Activated T-helper 1 cell treated with anti-CD3 and anti-CD28 coated beads, Interleukin-12 subunit alpha, Interleukin-12 subunit beta, Interleukin-2, Interleukin-4 antibody, amounts not matched to agents 30 ng/mL and 10 ng/mL and 1 ng/mL, durations not matched to agents 14 hours and 24 hours and 36 hours (primary cell): Measurements from ENCODE around the gene ORAI1. TPM values are rescaled to one million over a fixed set of nuclear protein-coding genes. Genes with fewer than 3 reads are reported as not detected.

ENCODE experiments used
- DNase-seq: peaks from one replicate; pipeline ENCODE4 v3.0.0; 2021; ENCODE audit warnings: low spot score
- H3K27ac Mint-ChIP-seq: one replicate; pipeline ENCODE4 v1.8.0; 2021; ENCODE audit warnings: mild to moderate bottlenecking, mixed read lengths
- H3K27me3 Mint-ChIP-seq: one replicate; pipeline ENCODE4 v1.8.0; 2022; ENCODE audit warnings: mild to moderate bottlenecking, moderate library complexity, mixed read lengths; ENCODE audit not compliant: insufficient read depth
- H3K36me3 Mint-ChIP-seq: one replicate; pipeline ENCODE4 v1.8.0; 2021; ENCODE audit warnings: low read depth, mixed read lengths
- H3K4me1 Mint-ChIP-seq: one replicate; pipeline ENCODE4 v1.8.0; 2021; ENCODE audit warnings: low read depth, mixed read lengths
- H3K4me3 Mint-ChIP-seq: one replicate; pipeline ENCODE4 v1.8.0; 2021; ENCODE audit warnings: mild to moderate bottlenecking, moderate library complexity, mixed read lengths
- H3K9me3 Mint-ChIP-seq: one replicate; pipeline ENCODE4 v1.8.0; 2021; ENCODE audit warnings: mixed read lengths
- intact Hi-C: fragments of 100-400 bp; cut with micrococcal nuclease; formaldehyde crosslinking; loops from one replicate; pipeline ENCODE4 v1.15.1; 2024
- total RNA-seq: library from RNA; stranded (reverse); gene quantifications from 2 replicates; pipeline ENCODE4 v1.2.3, GENCODE V29; 2022

The ORAI1 gene
- total RNA-seq: 61.5 and 67.0 TPM in 2 replicates

GRCh38 chr12:121626087-121626852 lies at the start of gene ORAI1:
TSS of gene ORAI1 (plus strand) at chr12:121626530.
- Mint-ChIP-seq H3K27me3 (no peaks in the 10 kb centered on the region), H3K27ac (peak within 1 kb of the TSS; percentile 95), H3K36me3 (peaks cover 29% of the 10 kb centered on the region), H3K9me3 (no peaks in the 10 kb centered on the region), H3K4me3 (peak within 1 kb of the TSS; percentile 92), H3K4me1 (peaks cover 49% of the 10 kb centered on the region)
- intact Hi-C loops: loop anchor here (1.0 to 5.0 kb wide), 7 partner anchors 86 to 1309 kb away; partner anchors contain the start of genes ANAPC5, CAMKK2, P2RX4 and TMEM120B
- peak; percentile 96 for DNase-seq

GRCh38 chr12:121576851-121577391 lies 49.4 kb upstream of the ORAI1 start:
- H3K9me3 Mint-ChIP-seq: no peaks in the 10 kb centered on the region
- intact Hi-C loops: no loop called here
- peak overlapping the region; percentile 63 for H3K27ac Mint-ChIP-seq
- H3K4me3 Mint-ChIP-seq: peak overlapping the region; percentile 75
- DNase-seq: no peak
- peaks cover 19% of the 10 kb centered on the region for H3K36me3 Mint-ChIP-seq
- H3K27me3 Mint-ChIP-seq: no peaks in the 10 kb centered on the region
- H3K4me1 Mint-ChIP-seq: peaks cover 24% of the 10 kb centered on the region

GRCh38 chr12:121577443-121578180 lies 48.7 kb upstream of the ORAI1 start:
- Mint-ChIP-seq H3K9me3 (no peaks in the 10 kb centered on the region), H3K27ac (peak overlapping the region; percentile 63), H3K4me3 (peak overlapping the region; percentile 75), H3K4me1 (peaks cover 29% of the 10 kb centered on the region), H3K27me3 (no peaks in the 10 kb centered on the region), H3K36me3 (peaks cover 15% of the 10 kb centered on the region)
- intact Hi-C loops: no loop called here
- no peak for DNase-seq

- intact Hi-C loops: no loop called here
- H3K36me3 Mint-ChIP-seq: peaks cover 15% of the 10 kb centered on the region
- no peak for DNase-seq
These were observed 47.8 kb upstream of the ORAI1 start for GRCh38 chr12:121578230-121579189.

GRCh38 chr12:121579190-121579791 lies 47.0 kb upstream of the ORAI1 start:
- peak overlapping the region; percentile 100 for H3K27ac Mint-ChIP-seq
- peak overlapping the region; percentile 98 for H3K4me3 Mint-ChIP-seq
- intact Hi-C loops: no loop called here
- DNase-seq: peak; percentile 22
- H3K27me3 Mint-ChIP-seq: no peaks in the 10 kb centered on the region
- H3K36me3 Mint-ChIP-seq: peaks cover 11% of the 10 kb centered on the region
- peaks cover 40% of the 10 kb centered on the region for H3K4me1 Mint-ChIP-seq
- no peaks in the 10 kb centered on the region for H3K9me3 Mint-ChIP-seq

More at GRCh38 chr12:121578230-121579189, 47.8 kb upstream of the ORAI1 start:
- Mint-ChIP-seq H3K4me3 (peak overlapping the region; percentile 98), H3K27me3 (no peaks in the 10 kb centered on the region), H3K9me3 (no peaks in the 10 kb centered on the region), H3K27ac (peak overlapping the region; percentile 61), H3K4me1 (peaks cover 35% of the 10 kb centered on the region)

GRCh38 chr12:121579981-121580868 lies 46.1 kb upstream of the ORAI1 start:
- Mint-ChIP-seq H3K4me1 (peaks cover 40% of the 10 kb centered on the region), H3K36me3 (peaks cover 7% of the 10 kb centered on the region), H3K27ac (peak overlapping the region; percentile 100), H3K9me3 (no peaks in the 10 kb centered on the region), H3K27me3 (no peaks in the 10 kb centered on the region), H3K4me3 (peak overlapping the region; percentile 98)
- intact Hi-C loops: loop anchor here (1.0 to 5.0 kb wide), 4 partner anchors 10 to 308 kb away; partner anchors contain the start of gene PSMD9
- peak; percentile 67 for DNase-seq

- H3K4me1 Mint-ChIP-seq: peaks cover 40% of the 10 kb centered on the region
- peaks cover 5% of the 10 kb centered on the region for H3K36me3 Mint-ChIP-seq
- DNase-seq: peak; percentile 18
- H3K27ac Mint-ChIP-seq: peak within 1 kb of the TSS; percentile 100
- no peaks in the 10 kb centered on the region for H3K9me3 Mint-ChIP-seq
- peak within 1 kb of the TSS; percentile 98 for H3K4me3 Mint-ChIP-seq
- no peaks in the 10 kb centered on the region for H3K27me3 Mint-ChIP-seq
- intact Hi-C loops: loop anchor here (1.0 to 5.0 kb wide), 6 partner anchors 9 to 307 kb away; partner anchors contain the start of gene PSMD9
These were observed 45.2 kb upstream of the ORAI1 start, which contains the start of gene KDM2B for GRCh38 chr12:121580959-121581685. TSS of gene KDM2B (minus strand) at chr12:121581023. CDS start at chr12:121580911, 112 bp downstream.

- no peaks in the 10 kb centered on the region for H3K9me3 Mint-ChIP-seq
- peaks cover 5% of the 10 kb centered on the region for H3K36me3 Mint-ChIP-seq
- no peaks in the 10 kb centered on the region for H3K27me3 Mint-ChIP-seq
- peak overlapping the region; percentile 98 for H3K4me3 Mint-ChIP-seq
- DNase-seq: no peak
- peaks cover 40% of the 10 kb centered on the region for H3K4me1 Mint-ChIP-seq
- peak overlapping the region; percentile 94 for H3K27ac Mint-ChIP-seq
- intact Hi-C loops: loop anchor here (1.0 to 5.0 kb wide), 3 partner anchors 45 to 90 kb away; no protein-coding TSS in a partner anchor
These were observed 44.5 kb upstream of the ORAI1 start for GRCh38 chr12:121581686-121582429.

GRCh38 chr12:121582583-121583333 lies 43.6 kb upstream of the ORAI1 start:
- DNase-seq: no peak
- no peak overlapping the region for H3K27ac Mint-ChIP-seq
- intact Hi-C loops: loop anchor here (5.0 kb wide), 1 partner anchor 45 kb away; no protein-coding TSS in a partner anchor

More at GRCh38 chr12:121582583-121583333, 43.6 kb upstream of the ORAI1 start:
- Mint-ChIP-seq H3K27me3 (no peaks in the 10 kb centered on the region), H3K36me3 (peaks cover 6% of the 10 kb centered on the region), H3K4me1 (peaks cover 35% of the 10 kb centered on the region), H3K9me3 (no peaks in the 10 kb centered on the region), H3K4me3 (peak overlapping the region; percentile 68)
